Measurements from ENCODE around the gene FHOD1.

DNA sequence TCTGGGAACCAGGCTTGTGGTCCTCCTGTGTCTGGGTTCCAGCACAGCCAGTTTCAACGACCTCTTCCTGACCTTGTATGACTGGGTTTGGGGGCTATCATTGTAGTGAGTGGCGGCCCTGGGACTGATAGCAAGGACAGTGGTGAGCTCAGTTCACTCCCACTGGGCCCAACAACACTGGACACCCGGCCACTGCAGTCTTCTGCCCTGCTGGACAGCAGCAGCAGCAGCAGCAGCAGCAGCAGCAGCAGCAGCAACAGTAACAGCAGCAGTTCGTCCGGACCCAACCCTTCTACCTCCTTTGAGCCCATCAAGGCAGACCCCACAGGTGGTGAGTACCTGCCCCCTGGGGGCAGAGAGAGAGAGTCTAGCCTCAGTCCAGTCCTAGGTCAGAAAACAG is 51.6 kb downstream of the FHOD1 start:
- TF ChIP-seq, protein P1, sequence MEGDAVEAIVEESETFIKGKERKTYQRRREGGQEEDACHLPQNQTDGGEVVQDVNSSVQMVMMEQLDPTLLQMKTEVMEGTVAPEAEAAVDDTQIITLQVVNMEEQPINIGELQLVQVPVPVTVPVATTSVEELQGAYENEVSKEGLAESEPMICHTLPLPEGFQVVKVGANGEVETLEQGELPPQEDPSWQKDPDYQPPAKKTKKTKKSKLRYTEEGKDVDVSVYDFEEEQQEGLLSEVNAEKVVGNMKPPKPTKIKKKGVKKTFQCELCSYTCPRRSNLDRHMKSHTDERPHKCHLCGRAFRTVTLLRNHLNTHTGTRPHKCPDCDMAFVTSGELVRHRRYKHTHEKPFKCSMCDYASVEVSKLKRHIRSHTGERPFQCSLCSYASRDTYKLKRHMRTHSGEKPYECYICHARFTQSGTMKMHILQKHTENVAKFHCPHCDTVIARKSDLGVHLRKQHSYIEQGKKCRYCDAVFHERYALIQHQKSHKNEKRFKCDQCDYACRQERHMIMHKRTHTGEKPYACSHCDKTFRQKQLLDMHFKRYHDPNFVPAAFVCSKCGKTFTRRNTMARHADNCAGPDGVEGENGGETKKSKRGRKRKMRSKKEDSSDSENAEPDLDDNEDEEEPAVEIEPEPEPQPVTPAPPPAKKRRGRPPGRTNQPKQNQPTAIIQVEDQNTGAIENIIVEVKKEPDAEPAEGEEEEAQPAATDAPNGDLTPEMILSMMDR (IDR thresholded peaks at IDR 0.05), result no peak
- TF ChIP-seq EP300 (IDR thresholded peaks at IDR 0.05) (no peak), POLR2A (IDR thresholded peaks at IDR 0.05) (no peak), POLR2AphosphoS5 (IDR thresholded peaks at IDR 0.05) (no peak)

Data from suprapubic skin (tissue), 4 donors.